NCI-H146 (cell line): ENCODE data around the gene RMRP.
"Not testable (repeated sequence)": the region's sequence is repeated elsewhere in the genome, so short reads cannot be mapped to it uniquely, and the experiment has no call there.

Source experiments
- DNase-seq: peaks from one replicate; lab custom pipeline; 2025; lab: John Stamatoyannopoulos, UW

RMRP gene

GRCh38 chr9:35664531-35665470 lies 7.0 kb upstream of the RMRP start, which contains the start of gene ARHGEF39:
TSS of gene ARHGEF39 (minus strand) at chr9:35665195. CDS start at chr9:35665169, 26 bp downstream.
- DNase-seq = peak; percentile 93

- no peak for DNase-seq
These were observed 4.6 kb upstream of the RMRP start for GRCh38 chr9:35662437-35662836.

GRCh38 chr9:35661756-35662350 lies 4.0 kb upstream of the RMRP start:
- DNase-seq = no peak

- no peak for DNase-seq
These were observed 3.2 kb upstream of the RMRP start for GRCh38 chr9:35660966-35661415.

- no peak for DNase-seq
These were observed 1.5 kb upstream of the RMRP start for GRCh38 chr9:35659340-35659739.

GRCh38 chr9:35658968-35659220 lies 1.1 kb upstream of the RMRP start:
- DNase-seq = no peak

- peak; percentile 89 for DNase-seq
These were observed 533 bp upstream of the RMRP start, which contains the start of gene CCDC107 for GRCh38 chr9:35658137-35658967. TSS of gene CCDC107 (plus strand) at chr9:35658292. CDS start at chr9:35658380, 88 bp downstream.

GRCh38 chr9:35656831-35657545 lies 831 bp downstream of the RMRP start:
- DNase-seq = peak; percentile 64

- peak; percentile 30 for DNase-seq
These were observed 1.5 kb downstream of the RMRP start for GRCh38 chr9:35656348-35656747.

- DNase-seq = no peak
These were observed 4.2 kb downstream of the RMRP start for GRCh38 chr9:35653611-35654010.

- DNase-seq = no peak
These were observed 5.0 kb downstream of the RMRP start for GRCh38 chr9:35652829-35653209.

GRCh38 chr9:35651956-35652828 lies 5.6 kb downstream of the RMRP start:
- DNase-seq = no peak

GRCh38 chr9:35650341-35651158 lies 7.3 kb downstream of the RMRP start, which contains the start of gene SIT1:
TSS of gene SIT1 (minus strand) at chr9:35650931. CDS start at chr9:35650853, 78 bp downstream.
- no peak for DNase-seq

GRCh38 chr9:35649431-35650340 lies 8.1 kb downstream of the RMRP start:
- no peak for DNase-seq

GRCh38 chr9:35646533-35647265 lies 11.1 kb downstream of the RMRP start:
- DNase-seq = peak; percentile 92

- DNase-seq = peak; percentile 80
These were observed 11.7 kb downstream of the RMRP start for GRCh38 chr9:35646153-35646532.

- not testable (repeated sequence) for DNase-seq
These were observed 12.1 kb downstream of the RMRP start for GRCh38 chr9:35645736-35646135.

GRCh38 chr9:35643046-35643445 lies 14.8 kb downstream of the RMRP start:
- DNase-seq = no peak
